Sigmoid colon (tissue), 4 donors: ENCODE measurements around the gene NCCRP1.

Experiments used
- EP300 ChIP-seq, 4 donors: sonication (generic); formaldehyde crosslinking; IDR thresholded peaks; one replicate each; pipeline ENCODE4 v1.6.1; 2017; ENCODE audit warnings: antibody characterized with exemption in 4 of 4
- POLR2A ChIP-seq, 2 donors: fragments of 450-650 bp; IDR thresholded peaks; one replicate each; pipeline ENCODE4 v1.6.1; 2016; ENCODE audit warnings: antibody characterized with exemption in 2 of 2, mild to moderate bottlenecking in 2 of 2, moderate library complexity in 2 of 2
- POLR2AphosphoS5 ChIP-seq, 4 donors: sonication (generic); formaldehyde crosslinking; IDR thresholded peaks; one replicate each; pipeline ENCODE4 v1.6.1; 2017; ENCODE audit warnings: antibody characterized with exemption in 4 of 4
- TF ChIP-seq, protein P1 (sequence below), 4 experiments: fragments of 450-650 bp in 3 of 4; fragments of 200-600 bp in 1 of 4; IDR thresholded peaks; one replicate each; pipeline ENCODE4 v1.5.1; 2016 to 2019; ENCODE audit warnings: antibody characterized with exemption in 4 of 4, mild to moderate bottlenecking in 3 of 4, moderate library complexity in 2 of 4

DNA sequence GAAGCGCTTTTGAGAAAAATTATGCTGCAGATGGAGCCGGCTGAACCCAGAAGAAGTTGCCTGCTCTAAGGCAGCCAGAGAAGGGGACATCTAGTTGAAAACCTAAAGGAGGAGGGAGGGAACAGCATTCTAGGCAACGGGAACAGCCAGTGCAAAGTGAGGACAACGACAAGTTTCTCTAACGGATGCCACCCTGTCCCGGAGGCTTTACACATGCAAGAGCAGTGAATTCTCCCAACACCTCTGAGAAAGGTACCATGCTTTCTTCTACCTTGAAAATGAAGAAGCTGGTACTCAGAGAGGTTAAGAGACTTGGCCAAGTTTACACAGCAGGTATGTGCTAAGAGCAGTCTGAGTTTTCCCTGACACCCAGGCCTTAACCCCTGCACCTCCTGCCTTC, 42.2 kb downstream of the NCCRP1 start:
- TF ChIP-seq POLR2AphosphoS5 (IDR thresholded peaks at IDR 0.05) (no peak), EP300 (IDR thresholded peaks at IDR 0.05) (no peak), POLR2A (IDR thresholded peaks at IDR 0.05) (no peak)
- TF ChIP-seq, protein P1, sequence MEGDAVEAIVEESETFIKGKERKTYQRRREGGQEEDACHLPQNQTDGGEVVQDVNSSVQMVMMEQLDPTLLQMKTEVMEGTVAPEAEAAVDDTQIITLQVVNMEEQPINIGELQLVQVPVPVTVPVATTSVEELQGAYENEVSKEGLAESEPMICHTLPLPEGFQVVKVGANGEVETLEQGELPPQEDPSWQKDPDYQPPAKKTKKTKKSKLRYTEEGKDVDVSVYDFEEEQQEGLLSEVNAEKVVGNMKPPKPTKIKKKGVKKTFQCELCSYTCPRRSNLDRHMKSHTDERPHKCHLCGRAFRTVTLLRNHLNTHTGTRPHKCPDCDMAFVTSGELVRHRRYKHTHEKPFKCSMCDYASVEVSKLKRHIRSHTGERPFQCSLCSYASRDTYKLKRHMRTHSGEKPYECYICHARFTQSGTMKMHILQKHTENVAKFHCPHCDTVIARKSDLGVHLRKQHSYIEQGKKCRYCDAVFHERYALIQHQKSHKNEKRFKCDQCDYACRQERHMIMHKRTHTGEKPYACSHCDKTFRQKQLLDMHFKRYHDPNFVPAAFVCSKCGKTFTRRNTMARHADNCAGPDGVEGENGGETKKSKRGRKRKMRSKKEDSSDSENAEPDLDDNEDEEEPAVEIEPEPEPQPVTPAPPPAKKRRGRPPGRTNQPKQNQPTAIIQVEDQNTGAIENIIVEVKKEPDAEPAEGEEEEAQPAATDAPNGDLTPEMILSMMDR (IDR thresholded peaks at IDR 0.05), result no peak
